Measurements from ENCODE around the gene FASLG.

The FASLG gene

DNA sequence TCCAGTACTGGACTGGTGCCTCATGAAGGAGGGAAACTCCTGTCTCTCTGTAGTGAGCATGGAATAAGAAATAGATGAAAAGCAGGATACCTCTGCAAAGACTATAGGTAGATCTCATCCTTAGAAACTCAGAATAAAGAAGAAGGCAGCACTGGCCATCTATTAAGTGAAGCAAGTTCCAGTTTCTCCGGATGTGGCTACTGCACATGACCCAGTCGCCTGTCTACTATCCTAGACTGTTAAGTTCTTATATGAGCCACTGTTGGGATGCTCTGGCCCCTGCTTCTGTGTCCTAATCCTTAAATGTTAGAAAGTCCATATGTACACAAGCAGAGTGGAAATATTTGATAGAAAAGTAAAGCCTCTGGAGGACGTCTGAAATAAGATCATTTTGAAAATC lies 2.2 kb downstream of the FASLG start:
- no peak overlapping the region for H3K4me3 ChIP-seq (ENCODE audit: low read depth, low read length)
- no peaks in the 10 kb centered on the region for H3K36me3 ChIP-seq
- H3K27me3 ChIP-seq = no peaks in the 10 kb centered on the region; the same call in 1 of the 2 replicates
- DNase-seq = no peak
- no peaks in the 10 kb centered on the region for H3K9me3 ChIP-seq
- no peaks in the 10 kb centered on the region for H3K4me1 ChIP-seq
- no peak for TF ChIP-seq CTCF (IDR thresholded peaks at IDR 0.05; ENCODE audit: low read depth, low read length)

DNA sequence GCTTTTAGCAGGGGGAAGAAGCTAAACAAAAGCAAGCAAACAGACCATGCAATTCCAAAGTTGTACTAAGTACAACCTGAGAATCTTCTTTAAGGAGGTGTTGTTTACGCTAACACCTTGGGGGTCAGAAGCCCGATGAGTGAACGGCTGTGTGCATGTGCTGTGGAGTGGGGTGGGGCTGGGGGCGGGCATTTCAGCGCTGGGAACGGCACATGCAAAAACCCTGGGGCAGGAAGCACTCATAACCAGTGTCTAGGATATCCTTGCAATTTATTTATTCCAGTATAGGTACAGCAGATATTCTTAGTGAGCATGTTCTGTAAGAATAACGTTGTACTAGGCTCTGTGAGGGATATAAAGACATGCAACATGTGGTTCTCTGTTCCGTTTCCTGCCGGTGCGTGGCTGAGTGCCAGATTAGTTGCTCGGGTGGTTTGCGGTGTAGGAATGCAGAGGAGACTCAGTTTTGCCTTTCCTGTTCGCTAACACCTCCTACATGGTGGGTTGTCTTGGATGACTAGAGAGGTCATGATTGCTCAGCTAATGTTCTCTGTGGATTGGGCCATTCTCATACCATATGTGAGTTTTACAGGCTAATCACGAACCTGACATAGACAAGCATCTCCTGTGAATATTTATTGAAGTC lies 3.7 kb downstream of the FASLG start:
- H3K27me3 ChIP-seq = no peaks in the 10 kb centered on the region; the same call in 1 of the 2 replicates
- no peaks in the 10 kb centered on the region for H3K9me3 ChIP-seq
- peak overlapping the region; percentile 2; the same call in 1 of the 2 replicates for H3K4me3 ChIP-seq (ENCODE audit: low read depth, low read length)
- DNase-seq = no peak
- no peak for TF ChIP-seq CTCF (IDR thresholded peaks at IDR 0.05; ENCODE audit: low read depth, low read length)
- no peaks in the 10 kb centered on the region for H3K36me3 ChIP-seq
- no peaks in the 10 kb centered on the region for H3K4me1 ChIP-seq

DNA sequence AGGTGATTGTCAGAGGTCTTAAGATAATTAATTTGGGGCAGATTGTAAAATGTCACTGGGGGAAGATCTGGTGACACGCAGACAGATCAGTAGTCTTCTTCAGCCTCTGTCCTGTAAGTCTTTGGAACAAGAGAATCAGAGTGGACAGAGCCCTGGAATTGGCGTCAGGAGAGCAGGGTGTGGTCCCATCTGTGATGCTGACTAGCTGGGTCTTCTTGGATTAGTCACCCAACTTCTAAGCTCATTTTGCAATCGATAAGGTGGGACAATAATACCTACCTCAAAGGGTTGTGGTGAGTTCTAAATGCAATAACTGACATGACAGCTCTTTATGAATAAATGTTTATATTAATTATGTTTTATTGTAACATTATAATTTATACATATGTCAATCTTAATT lies 4.8 kb downstream of the FASLG start:
- DNase-seq = no peak
- no peak for TF ChIP-seq CTCF (IDR thresholded peaks at IDR 0.05; ENCODE audit: low read depth, low read length)
- H3K36me3 ChIP-seq = no peaks in the 10 kb centered on the region
- no peak overlapping the region for H3K4me3 ChIP-seq (ENCODE audit: low read depth, low read length)
- H3K27me3 ChIP-seq = no peaks in the 10 kb centered on the region; the same call in 1 of the 2 replicates
- no peaks in the 10 kb centered on the region for H3K4me1 ChIP-seq
- H3K9me3 ChIP-seq = no peaks in the 10 kb centered on the region

- Histone ChIP-seq H3K9me3 (no peaks in the 10 kb centered on the region), H3K27me3 (no peaks in the 10 kb centered on the region), H3K4me1 (no peaks in the 10 kb centered on the region), H3K4me3 (ENCODE audit: low read depth, low read length) (no peak overlapping the region), H3K36me3 (no peaks in the 10 kb centered on the region)
- no peak for TF ChIP-seq CTCF (IDR thresholded peaks at IDR 0.05; ENCODE audit: low read depth, low read length)
- no peak for DNase-seq
Observed at GRCh38 chr1:172668097-172668496, 9.2 kb downstream of the FASLG start.

- DNase-seq = no peak
- H3K4me1 ChIP-seq = no peaks in the 10 kb centered on the region
- H3K9me3 ChIP-seq = no peaks in the 10 kb centered on the region
- no peaks in the 10 kb centered on the region for H3K27me3 ChIP-seq
- no peak for TF ChIP-seq CTCF (IDR thresholded peaks at IDR 0.05; ENCODE audit: low read depth, low read length)
- no peaks in the 10 kb centered on the region for H3K36me3 ChIP-seq
- no peak overlapping the region for H3K4me3 ChIP-seq (ENCODE audit: low read depth, low read length)
Observed at GRCh38 chr1:172669011-172669410, 10.1 kb downstream of the FASLG start.

- Histone ChIP-seq H3K4me1 (no peaks in the 10 kb centered on the region), H3K9me3 (no peaks in the 10 kb centered on the region), H3K36me3 (no peaks in the 10 kb centered on the region), H3K27me3 (no peaks in the 10 kb centered on the region), H3K4me3 (ENCODE audit: low read depth, low read length) (no peak overlapping the region)
- TF ChIP-seq CTCF (IDR thresholded peaks at IDR 0.05; ENCODE audit: low read depth, low read length) = no peak
- no peak for DNase-seq
Observed at GRCh38 chr1:172670316-172670715, 11.4 kb downstream of the FASLG start.
